ENCODE data around the gene FTSJ1. TPM values are rescaled to one million over a fixed set of nuclear protein-coding genes. Genes with fewer than 3 reads are reported as not detected.

FTSJ1 gene
- total RNA-seq, 1 experiment from 2014 or later = 49.4 TPM

DNA sequence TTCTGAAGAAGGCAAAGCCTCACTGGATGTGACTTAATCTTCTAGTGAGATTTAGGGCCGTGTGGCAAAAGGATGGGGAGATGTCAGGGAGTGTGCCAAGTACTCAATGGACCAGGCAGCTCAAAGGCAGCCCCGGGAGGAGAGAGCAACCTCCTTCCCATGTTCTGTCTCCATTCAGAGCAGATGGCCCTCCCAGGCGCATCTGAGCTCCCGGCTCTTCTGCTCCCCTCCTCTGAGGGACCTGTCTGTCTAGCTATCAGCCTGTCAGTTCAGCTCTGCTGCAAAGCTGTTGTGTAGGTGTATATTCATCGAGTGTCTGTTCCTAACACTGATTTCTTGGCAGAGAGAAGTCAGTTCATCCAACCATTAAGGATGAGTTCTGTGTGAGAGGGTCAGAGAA is 21.9 kb downstream of the FTSJ1 start:
- Histone ChIP-seq H4K20me1 (ENCODE audit: control insufficient read depth, insufficient read depth, insufficient read length) (no peaks in the 10 kb centered on the region), H4K5ac (ENCODE audit: insufficient read length, low read depth, low read length) (no peak overlapping the region), H2BK120ac (ENCODE audit: low read depth, low read length, poor library complexity, severe bottlenecking) (no peak overlapping the region), H2BK15ac (ENCODE audit: low read depth, low read length) (no peak overlapping the region), H4K91ac (ENCODE audit: insufficient read length, low read depth, low read length) (no peak overlapping the region), H3K4me1 (ENCODE audit: insufficient read depth, low read length) (no peaks in the 10 kb centered on the region), H3K56ac (ENCODE audit: insufficient read length, low read depth, low read length) (no peak overlapping the region), H3K79me2 (ENCODE audit: insufficient read depth, low read length) (no peaks in the 10 kb centered on the region), H3T11ph (ENCODE audit: low read length) (no peak overlapping the region), H3K79me1 (ENCODE audit: insufficient read depth, low read depth, low read length, poor library complexity, severe bottlenecking) (no peaks in the 10 kb centered on the region), H3K18ac (ENCODE audit: insufficient read length, low read depth, low read length) (no peak overlapping the region), H3K14ac (ENCODE audit: insufficient read depth, low read length) (no peak overlapping the region), H2AFZ (ENCODE audit: low read length) (no peak overlapping the region), H3K4me2 (ENCODE audit: insufficient read depth, insufficient read length, low read length) (no peak overlapping the region), H3K27ac (ENCODE audit: insufficient read length, low read depth, low read length) (no peak overlapping the region), H2BK12ac (ENCODE audit: insufficient read length, low read depth, low read length) (no peak overlapping the region), H3K23me2 (ENCODE audit: insufficient read length, low read depth, low read length, poor library complexity, severe bottlenecking) (no peaks in the 10 kb centered on the region), H4K8ac (replicated peaks; ENCODE audit: insufficient read length, low read depth, low read length) (no peak overlapping the region), H3K4ac (ENCODE audit: low read depth, low read length) (no peak overlapping the region), H2BK5ac (ENCODE audit: insufficient read length, low read length) (no peak overlapping the region), H3K9ac (ENCODE audit: extremely low read depth, insufficient read length, low read length) (no peak overlapping the region), H2BK20ac (ENCODE audit: low read depth, low read length, poor library complexity, severe bottlenecking) (no peak overlapping the region), H3K27me3 (ENCODE audit: insufficient read depth, low read length) (no peaks in the 10 kb centered on the region), H3K9me3 (ENCODE audit: control insufficient read depth, low read depth, low read length) (peaks cover 9% of the 10 kb centered on the region), H3K23ac (ENCODE audit: insufficient read length, low read depth, low read length) (no peak overlapping the region), H2AK5ac (ENCODE audit: insufficient read length, low read length) (no peak overlapping the region)
- Mint-ChIP-seq H3K9me3 (peaks cover 69 to 78% of the 10 kb centered on the region in 2 experiments), H3K36me3 (ENCODE audit: insufficient read depth in 1 of 3, low read depth in 3 of 3) (no peaks in the 10 kb centered on the region; a peak in 2 of 7 replicates), H3K4me1 (0 out of 4 replicates have a peak, but pooled peaks cover 0 to 2% of the 10 kb centered on the region in 2 experiments), H3K27ac (no peak overlapping the region), H3K27me3 (ENCODE audit: low read depth) (no peaks in the 10 kb centered on the region; the same call in none of the 2 replicates), H3K4me3 (no peak overlapping the region)
- no CpG with 5 or more reads among the region's 5 CpGs for WGBS (ENCODE audit: extremely low coverage, insufficient read length, low lambda C conversion rate)
- no peak for DNase-seq
- TF ChIP-seq, protein P1, sequence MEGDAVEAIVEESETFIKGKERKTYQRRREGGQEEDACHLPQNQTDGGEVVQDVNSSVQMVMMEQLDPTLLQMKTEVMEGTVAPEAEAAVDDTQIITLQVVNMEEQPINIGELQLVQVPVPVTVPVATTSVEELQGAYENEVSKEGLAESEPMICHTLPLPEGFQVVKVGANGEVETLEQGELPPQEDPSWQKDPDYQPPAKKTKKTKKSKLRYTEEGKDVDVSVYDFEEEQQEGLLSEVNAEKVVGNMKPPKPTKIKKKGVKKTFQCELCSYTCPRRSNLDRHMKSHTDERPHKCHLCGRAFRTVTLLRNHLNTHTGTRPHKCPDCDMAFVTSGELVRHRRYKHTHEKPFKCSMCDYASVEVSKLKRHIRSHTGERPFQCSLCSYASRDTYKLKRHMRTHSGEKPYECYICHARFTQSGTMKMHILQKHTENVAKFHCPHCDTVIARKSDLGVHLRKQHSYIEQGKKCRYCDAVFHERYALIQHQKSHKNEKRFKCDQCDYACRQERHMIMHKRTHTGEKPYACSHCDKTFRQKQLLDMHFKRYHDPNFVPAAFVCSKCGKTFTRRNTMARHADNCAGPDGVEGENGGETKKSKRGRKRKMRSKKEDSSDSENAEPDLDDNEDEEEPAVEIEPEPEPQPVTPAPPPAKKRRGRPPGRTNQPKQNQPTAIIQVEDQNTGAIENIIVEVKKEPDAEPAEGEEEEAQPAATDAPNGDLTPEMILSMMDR (conservative IDR thresholded peaks at IDR 0.05) = no peak

Measured in H9 (cell line).